LNCaP clone FGC (cell line): ENCODE measurements around the gene NBPF3.
A peak's percentile ranks its signal among the peaks of the same experiment; 100 is the strongest.
"Not testable (repeated sequence)": the region's sequence is repeated elsewhere in the genome, so short reads cannot be mapped to it uniquely, and the experiment has no call there.

Experiments used
- DNase-seq: peaks from one replicate; pipeline ENCODE4 v3.0.0-alpha.2; 2011; ENCODE audit warnings: low read depth
- H3K4me3 ChIP-seq: 2 replicates; pipeline ENCODE4 v1.5.1; 2011; ENCODE audit warnings: mild to moderate bottlenecking, low read depth, low read length, control low read depth
- CTCF ChIP-seq: IDR thresholded peaks from 2 replicates; pipeline ENCODE4 v1.5.1; 2012; ENCODE audit warnings: mild to moderate bottlenecking; ENCODE audit not compliant: control insufficient read depth, insufficient read depth; ENCODE audit errors: extremely low read depth

The NBPF3 gene

DNA sequence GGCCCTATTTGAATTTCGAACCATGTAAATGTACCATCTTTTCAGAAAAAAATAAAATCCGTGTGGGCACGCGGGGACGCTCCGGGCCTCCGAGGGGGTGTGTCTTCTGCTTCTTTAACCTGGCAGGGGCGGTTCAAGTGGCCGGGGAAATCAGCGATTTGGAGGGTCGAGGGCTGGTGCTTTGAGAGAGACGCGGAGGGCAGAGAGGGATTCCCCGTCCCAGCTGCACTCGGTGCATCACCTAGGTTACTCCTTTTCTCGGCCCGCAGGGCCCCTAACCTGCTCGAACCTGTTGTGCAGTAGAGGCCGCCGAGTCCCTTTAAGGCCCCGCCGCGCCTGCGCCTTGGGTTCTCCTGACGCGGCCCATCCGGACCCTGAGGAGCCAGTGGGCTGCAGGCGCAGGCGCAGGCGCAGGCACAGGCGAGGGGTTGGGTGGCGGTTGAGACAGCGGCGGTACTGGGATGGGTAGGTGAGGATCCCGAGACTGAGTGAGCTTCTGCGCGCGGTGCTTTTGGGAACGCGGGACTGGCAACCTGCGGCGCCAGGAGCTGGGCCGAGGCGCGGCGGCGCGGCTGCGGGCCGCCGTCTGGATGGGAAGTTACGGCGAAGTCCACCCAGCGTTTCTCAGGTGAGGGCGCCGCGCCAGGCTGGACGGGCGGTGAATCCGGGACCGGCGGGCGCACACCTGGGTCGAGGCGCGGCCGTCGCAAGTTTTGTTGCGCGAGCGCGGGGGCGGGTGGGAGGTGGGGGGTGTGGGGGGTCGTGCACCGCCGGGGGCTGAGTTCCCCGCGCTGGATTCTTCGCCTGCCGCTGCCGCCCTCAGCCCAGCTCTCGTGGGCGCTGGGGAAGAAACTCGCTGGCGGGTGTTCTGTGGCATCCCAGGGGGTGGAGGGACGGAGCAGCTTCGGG, at the start of gene NBPF3:
Gene NBPF3 (plus strand): TSS at position 417 of the 909 bp plus-strand sequence. CDS start 4,950 bp downstream, outside the sequence.
- peak; percentile 26 for DNase-seq
- TF ChIP-seq CTCF: no peak

DNA sequence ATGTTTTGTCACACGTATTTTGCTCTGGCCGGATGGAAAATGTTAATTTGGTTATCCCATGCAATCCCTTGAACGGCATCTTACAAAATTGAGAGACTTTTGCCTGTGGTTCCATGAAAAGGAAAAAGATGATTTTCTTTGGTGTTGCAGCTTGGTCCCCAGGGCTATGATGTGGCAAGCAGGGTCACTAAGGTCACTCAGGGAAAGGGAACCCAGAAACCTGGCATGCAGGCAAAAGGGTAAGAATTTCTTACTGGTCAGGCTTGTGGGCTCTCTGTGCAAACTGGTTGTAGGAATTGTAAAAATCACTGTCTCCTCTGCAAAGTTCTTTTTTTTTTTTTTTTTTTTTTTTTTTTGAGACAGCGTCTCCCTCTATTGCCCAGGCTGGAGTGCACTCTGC, 48.4 kb upstream of the NBPF3 start:
- no peak for TF ChIP-seq CTCF
- DNase-seq: no peak
- no peak overlapping the region for H3K4me3 ChIP-seq

More for the DNA sequence above, at the start of gene NBPF3:
- H3K4me3 ChIP-seq: peak within 1 kb of the TSS; percentile 54

DNA sequence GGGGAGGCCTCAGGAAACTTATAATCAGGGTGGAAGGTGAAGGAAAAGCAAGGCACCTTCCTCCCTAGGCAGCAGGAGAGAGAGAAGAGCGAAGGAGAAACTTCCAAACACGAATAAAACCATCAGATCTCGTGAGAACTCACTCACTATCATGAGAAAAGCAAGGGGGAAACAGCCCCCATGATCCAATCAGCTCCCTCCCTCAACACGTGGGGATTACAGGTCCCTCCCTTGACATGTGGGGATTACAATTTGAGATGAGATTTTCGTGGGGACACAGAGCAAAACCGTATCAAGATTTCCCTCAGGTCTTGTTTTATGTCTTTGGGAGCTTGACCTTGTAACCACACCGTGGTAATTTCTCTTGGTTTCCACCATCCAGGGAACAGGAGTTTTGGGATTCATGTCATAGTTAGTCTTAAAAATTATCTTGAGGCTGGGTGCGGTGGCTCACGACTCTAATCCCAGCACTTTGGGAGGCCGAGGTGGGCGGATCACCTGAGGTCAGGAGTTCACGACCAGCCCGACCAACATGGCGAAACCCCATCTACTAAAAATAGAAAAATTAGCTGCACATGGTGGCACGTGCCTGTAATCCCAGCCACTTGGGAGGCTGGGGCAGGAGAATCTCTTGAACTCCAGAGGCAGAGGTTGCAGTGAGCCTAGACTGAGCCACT, 47.2 kb upstream of the NBPF3 start:
- no peak overlapping the region for H3K4me3 ChIP-seq
- DNase-seq: no peak
- TF ChIP-seq CTCF: no peak

- DNase-seq: no peak
- H3K4me3 ChIP-seq: no peak overlapping the region
- TF ChIP-seq CTCF: no peak
Observed at GRCh38 chr1:21396516-21396915, 43.4 kb upstream of the NBPF3 start.

GRCh38 chr1:21397813-21398188, 42.1 kb upstream of the NBPF3 start:
- no peak for DNase-seq
- no peak for TF ChIP-seq CTCF
- no peak overlapping the region for H3K4me3 ChIP-seq

- H3K4me3 ChIP-seq, DNase-seq: not testable (repeated sequence)
Observed at GRCh38 chr1:21401726-21402346, 38.1 kb upstream of the NBPF3 start.

GRCh38 chr1:21406659-21407058, 33.3 kb upstream of the NBPF3 start:
- no peak overlapping the region for H3K4me3 ChIP-seq
- no peak for TF ChIP-seq CTCF
- no peak for DNase-seq

GRCh38 chr1:21409897-21410296, 30.0 kb upstream of the NBPF3 start:
- H3K4me3 ChIP-seq, DNase-seq: not testable (repeated sequence)
